Glutamatergic neuron (in vitro differentiated cells): ENCODE results near the gene HMOX1. TPM values are rescaled to one million over a fixed set of nuclear protein-coding genes. Genes with fewer than 3 reads are reported as not detected.

ENCODE experiments used
- DNase-seq: peaks from one replicate; pipeline ENCODE4 v3.0.0; 2022
- H3K27ac Mint-ChIP-seq: one replicate; pipeline ENCODE4 v1.8.0; 2020; ENCODE audit warnings: mild to moderate bottlenecking, mixed read lengths, inconsistent platforms; ENCODE audit not compliant: unreplicated experiment
- H3K27me3 Mint-ChIP-seq: one replicate; pipeline ENCODE4 v1.8.0; 2020; ENCODE audit warnings: mild to moderate bottlenecking, moderate library complexity, mixed read lengths, inconsistent platforms; ENCODE audit not compliant: unreplicated experiment
- H3K36me3 Mint-ChIP-seq: one replicate; pipeline ENCODE4 v1.8.0; 2020; ENCODE audit warnings: mild to moderate bottlenecking, mixed read lengths, inconsistent platforms; ENCODE audit not compliant: unreplicated experiment
- H3K4me1 Mint-ChIP-seq: one replicate; pipeline ENCODE4 v1.8.0; 2020; ENCODE audit warnings: mild to moderate bottlenecking, low read depth, mixed read lengths, inconsistent platforms; ENCODE audit not compliant: unreplicated experiment
- H3K4me3 Mint-ChIP-seq: one replicate; pipeline ENCODE4 v1.8.0; 2020; ENCODE audit warnings: mild to moderate bottlenecking, mixed read lengths, inconsistent platforms; ENCODE audit not compliant: unreplicated experiment
- H3K9me3 Mint-ChIP-seq: one replicate; pipeline ENCODE4 v1.8.0; 2020; ENCODE audit warnings: mild to moderate bottlenecking, moderate library complexity, mixed read lengths, inconsistent platforms; ENCODE audit not compliant: unreplicated experiment
- long read RNA-seq: library from polyadenylated mRNA; unstranded; transcript quantifications from one replicate; pipeline ENCODE4 v2.0.0, GENCODE V29; 2020; ENCODE audit not compliant: unreplicated experiment
- total RNA-seq: library from RNA; stranded (reverse); fragmentation: NEBNext Ultra II Directional; extraction: Animal tissue kit (Norgen Biotek cat#: 25700); gene quantifications from one replicate; pipeline ENCODE4 v1.2.1, GENCODE V29; 2021; ENCODE audit not compliant: unreplicated experiment
- TF ChIP-seq, protein P1 (sequence below): fragments of 200-600 bp; sonication (generic); IDR thresholded peaks from one replicate; pipeline ENCODE4 v1.5.0; 2021; ENCODE audit not compliant: partially characterized antibody, unreplicated experiment

Gene HMOX1, protein sequence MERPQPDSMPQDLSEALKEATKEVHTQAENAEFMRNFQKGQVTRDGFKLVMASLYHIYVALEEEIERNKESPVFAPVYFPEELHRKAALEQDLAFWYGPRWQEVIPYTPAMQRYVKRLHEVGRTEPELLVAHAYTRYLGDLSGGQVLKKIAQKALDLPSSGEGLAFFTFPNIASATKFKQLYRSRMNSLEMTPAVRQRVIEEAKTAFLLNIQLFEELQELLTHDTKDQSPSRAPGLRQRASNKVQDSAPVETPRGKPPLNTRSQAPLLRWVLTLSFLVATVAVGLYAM
- total RNA-seq = 14.9 TPM
- long read RNA-seq, transcript HMOX1-201 (5 exons, 1,822 nt) = major isoform, 6 of 6 reads
- long read RNA-seq, partial matches to known transcripts = 0 of 6 reads
- long read RNA-seq, other reads (novel, unspliced or antisense) = 0 of 6 reads

- Mint-ChIP-seq H3K9me3 (peaks cover 13% of the 10 kb centered on the region), H3K36me3 (no peaks in the 10 kb centered on the region), H3K4me3 (peak within 1 kb of the TSS; percentile 85), H3K27me3 (peaks cover 6% of the 10 kb centered on the region), H3K4me1 (peaks cover 21% of the 10 kb centered on the region), H3K27ac (peak within 1 kb of the TSS; percentile 69)
- TF ChIP-seq, protein P1, sequence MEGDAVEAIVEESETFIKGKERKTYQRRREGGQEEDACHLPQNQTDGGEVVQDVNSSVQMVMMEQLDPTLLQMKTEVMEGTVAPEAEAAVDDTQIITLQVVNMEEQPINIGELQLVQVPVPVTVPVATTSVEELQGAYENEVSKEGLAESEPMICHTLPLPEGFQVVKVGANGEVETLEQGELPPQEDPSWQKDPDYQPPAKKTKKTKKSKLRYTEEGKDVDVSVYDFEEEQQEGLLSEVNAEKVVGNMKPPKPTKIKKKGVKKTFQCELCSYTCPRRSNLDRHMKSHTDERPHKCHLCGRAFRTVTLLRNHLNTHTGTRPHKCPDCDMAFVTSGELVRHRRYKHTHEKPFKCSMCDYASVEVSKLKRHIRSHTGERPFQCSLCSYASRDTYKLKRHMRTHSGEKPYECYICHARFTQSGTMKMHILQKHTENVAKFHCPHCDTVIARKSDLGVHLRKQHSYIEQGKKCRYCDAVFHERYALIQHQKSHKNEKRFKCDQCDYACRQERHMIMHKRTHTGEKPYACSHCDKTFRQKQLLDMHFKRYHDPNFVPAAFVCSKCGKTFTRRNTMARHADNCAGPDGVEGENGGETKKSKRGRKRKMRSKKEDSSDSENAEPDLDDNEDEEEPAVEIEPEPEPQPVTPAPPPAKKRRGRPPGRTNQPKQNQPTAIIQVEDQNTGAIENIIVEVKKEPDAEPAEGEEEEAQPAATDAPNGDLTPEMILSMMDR = no peak
- peak; percentile 90 for DNase-seq
Measured at GRCh38 chr22:35380537-35381423, at the start of gene HMOX1. HMOX1 (plus strand) TSS chr22:35381096; CDS start chr22:35381174, 78 bp downstream.

DNA sequence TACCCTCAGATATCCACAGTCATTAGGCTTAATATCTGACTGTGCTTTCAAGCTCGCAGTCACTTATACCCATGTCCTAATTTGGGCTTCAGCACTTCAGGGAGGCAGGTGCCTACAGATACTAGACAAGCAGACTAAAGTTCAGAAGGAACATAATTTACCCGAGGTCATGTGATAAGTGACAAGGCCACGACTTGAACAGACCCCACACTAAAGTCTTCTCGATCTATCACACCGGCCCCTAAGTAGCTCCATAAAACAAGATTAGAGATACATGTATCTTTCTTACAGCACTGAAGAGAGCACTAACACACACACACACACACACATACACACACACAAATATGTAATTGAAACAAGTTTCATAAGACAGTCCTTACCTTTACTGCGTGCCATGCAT, 48.6 kb upstream of the HMOX1 start:
- no peak overlapping the region for H3K4me3 Mint-ChIP-seq
- no peak for DNase-seq
- H3K4me1 Mint-ChIP-seq = peaks cover 2% of the 10 kb centered on the region
- no peak overlapping the region for H3K27ac Mint-ChIP-seq
- peaks cover 2% of the 10 kb centered on the region for H3K27me3 Mint-ChIP-seq
- no peaks in the 10 kb centered on the region for H3K9me3 Mint-ChIP-seq
- TF ChIP-seq, protein P1 = no peak
- no peaks in the 10 kb centered on the region for H3K36me3 Mint-ChIP-seq

DNA sequence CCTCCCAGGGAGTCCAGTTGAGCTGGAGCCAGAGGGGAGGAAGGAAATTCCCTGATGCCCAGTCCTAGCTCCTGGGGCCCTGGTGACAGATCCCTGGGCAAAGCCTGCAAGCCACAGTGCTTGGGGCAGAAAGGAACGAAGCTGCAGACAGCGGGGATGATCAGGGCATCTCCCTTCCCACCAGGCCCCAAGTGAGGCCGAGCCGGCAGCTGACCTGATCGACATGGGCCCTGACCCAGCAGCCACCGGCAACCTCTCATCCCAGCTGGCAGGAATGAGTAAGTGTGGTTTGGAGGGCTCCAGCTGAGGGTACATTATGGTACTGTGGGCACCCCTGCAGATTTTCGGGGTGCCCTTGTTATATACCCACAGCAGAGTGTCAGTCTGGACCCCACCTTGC, 47.7 kb upstream of the HMOX1 start:
- H3K4me3 Mint-ChIP-seq = no peak overlapping the region
- peaks cover 2% of the 10 kb centered on the region for H3K27me3 Mint-ChIP-seq
- H3K4me1 Mint-ChIP-seq = peaks cover 2% of the 10 kb centered on the region
- DNase-seq = no peak
- no peaks in the 10 kb centered on the region for H3K36me3 Mint-ChIP-seq
- H3K27ac Mint-ChIP-seq = no peak overlapping the region
- TF ChIP-seq, protein P1 = no peak
- H3K9me3 Mint-ChIP-seq = no peaks in the 10 kb centered on the region

DNA sequence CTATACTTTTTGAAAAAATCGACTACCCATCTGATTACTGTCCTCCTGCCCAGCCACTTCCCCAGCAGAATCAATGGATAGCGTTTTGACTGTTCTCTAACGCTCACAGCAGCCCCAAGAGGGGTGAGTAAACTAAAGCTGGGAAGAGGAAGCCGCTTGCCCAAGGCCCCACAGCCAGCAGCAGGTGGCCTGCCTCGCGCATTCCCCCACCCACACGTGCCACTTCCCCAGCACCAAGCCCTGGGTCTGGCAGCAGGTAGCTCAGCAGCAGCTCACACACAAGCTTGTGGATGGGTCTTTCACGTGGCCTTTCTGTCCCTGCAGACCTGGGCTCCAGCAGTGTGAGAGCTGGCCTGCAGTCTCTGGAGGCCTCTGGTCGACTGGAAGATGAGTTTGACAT, 46.9 kb upstream of the HMOX1 start:
- peaks cover 2% of the 10 kb centered on the region for H3K27me3 Mint-ChIP-seq
- H3K9me3 Mint-ChIP-seq = no peaks in the 10 kb centered on the region
- H3K27ac Mint-ChIP-seq = no peak overlapping the region
- H3K4me1 Mint-ChIP-seq = peaks cover 2% of the 10 kb centered on the region
- no peaks in the 10 kb centered on the region for H3K36me3 Mint-ChIP-seq
- no peak for DNase-seq
- H3K4me3 Mint-ChIP-seq = no peak overlapping the region
- TF ChIP-seq, protein P1 = no peak

DNA sequence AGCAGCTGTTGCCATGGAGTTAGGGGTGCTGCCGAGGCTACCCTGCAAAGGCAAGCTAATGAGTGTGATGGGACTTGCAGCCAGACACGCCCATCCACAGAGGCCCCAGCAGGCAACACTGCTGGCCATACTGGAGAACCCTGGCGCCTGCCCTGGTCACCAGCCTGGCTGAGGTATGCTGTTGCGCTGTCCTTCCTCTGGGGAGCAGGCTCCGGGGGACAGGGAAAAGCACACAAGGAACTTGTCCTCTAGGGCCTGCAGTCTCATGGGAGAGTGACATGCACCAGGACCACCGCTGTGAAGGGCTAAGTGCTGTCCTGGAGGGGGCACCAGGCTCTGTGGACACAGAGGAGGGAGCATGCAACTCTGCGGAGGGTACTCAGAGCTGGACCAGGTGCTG, 45.4 kb upstream of the HMOX1 start:
- Mint-ChIP-seq H3K36me3 (no peaks in the 10 kb centered on the region), H3K9me3 (no peaks in the 10 kb centered on the region), H3K27ac (no peak overlapping the region), H3K27me3 (peaks cover 2% of the 10 kb centered on the region), H3K4me3 (no peak overlapping the region), H3K4me1 (peaks cover 2% of the 10 kb centered on the region)
- TF ChIP-seq, protein P1 = no peak
- DNase-seq = no peak
